Occipital lobe (tissue), 3 donors: ENCODE results near the gene RP9. TPM values are rescaled to one million over a fixed set of nuclear protein-coding genes. Genes with fewer than 3 reads are reported as not detected.

Source experiments
- DNase-seq: peaks from one replicate; lab custom pipeline; 2025; lab: John Stamatoyannopoulos, UW
- small RNA-seq: library from RNA; depleted of rRNA; stranded (forward); fragments of <200 nt; gene quantifications from one replicate; pipeline ENCODE3, GENCODE V24; 2014
- total RNA-seq: library from RNA; depleted of rRNA; stranded (reverse); fragments of >200 nt; gene quantifications from one replicate; pipeline ENCODE4 v1.2.3, GENCODE V29; 2014

RP9 gene
- total RNA-seq, 1 donor from 2014 or later = 6.6 TPM

- DNase-seq = no peak
These were observed 42.4 kb downstream of the RP9 start for GRCh38 chr7:33066771-33067170.

GRCh38 chr7:33065981-33066380 lies 43.2 kb downstream of the RP9 start:
- DNase-seq = no peak

GRCh38 chr7:33062782-33063443 lies 46.3 kb downstream of the RP9 start:
- peak; percentile 95 for DNase-seq

- no peak for DNase-seq
These were observed 47.0 kb downstream of the RP9 start, which contains the start of gene NT5C3A for GRCh38 chr7:33062023-33062781. Gene NT5C3A, minus strand, starts transcription at chr7:33062776. Its CDS starts 71 bp downstream, at chr7:33062705.

- no peak for DNase-seq
These were observed 47.8 kb downstream of the RP9 start for GRCh38 chr7:33061282-33061937.

GRCh38 chr7:33059635-33060034 lies 49.6 kb downstream of the RP9 start:
- no peak for DNase-seq

- DNase-seq = no peak
These were observed 54.0 kb downstream of the RP9 start for GRCh38 chr7:33055158-33055557.

- no peak for DNase-seq
These were observed 54.8 kb downstream of the RP9 start for GRCh38 chr7:33054261-33054964.

- DNase-seq = no peak
These were observed 55.5 kb downstream of the RP9 start for GRCh38 chr7:33053721-33054120.

- DNase-seq = no peak
These were observed 58.5 kb downstream of the RP9 start for GRCh38 chr7:33050535-33051318.

GRCh38 chr7:33048704-33049103 lies 60.5 kb downstream of the RP9 start:
- DNase-seq = no peak

- no peak for DNase-seq
These were observed 60.9 kb downstream of the RP9 start for GRCh38 chr7:33048257-33048656.

GRCh38 chr7:33044986-33045385 lies 64.2 kb downstream of the RP9 start:
- no peak for DNase-seq

Small RNAs within 50 kb of the gene (small RNA-seq; reads per million reads assigned to genes)
- not detected for gene AC074338.1
- not detected for gene RN7SL505P

Other genes starting within 250 kb of the RP9 start
- gene KBTBD2, start 217.6 kb downstream of the RP9 start, total RNA-seq = 113 TPM
- 29.0 TPM for gene FKBP9, start 152.0 kb downstream of the RP9 start, total RNA-seq
- 99.2 TPM for gene NT5C3A, start 46.6 kb downstream of the RP9 start, total RNA-seq
- gene BBS9, start 20.2 kb upstream of the RP9 start, total RNA-seq = 103 TPM